Activated B cell treated with CpG ODN at 0.5 μM for 24 hours (primary cell): Measurements from ENCODE around the gene TTC33. TPM values are rescaled to one million over a fixed set of nuclear protein-coding genes. Genes with fewer than 3 reads are reported as not detected.

Source experiments
- ATAC-seq: fragments of 200-7000 bp; cut with Tn5 transposase; one replicate; pipeline ENCODE4 v1.10.0; 2021; ENCODE audit warnings: low read depth, mild to moderate bottlenecking, moderate library complexity
- CTCF ChIA-PET: fragments of 350-600 bp; sonication (Branson Sonifier 250); formaldehyde crosslinking; loops from one replicate; lab custom pipeline; 2021; ENCODE audit warnings: antibody characterized with exemption; lab: Charles Lee
- POLR2A ChIA-PET: fragments of 350-600 bp; sonication (Branson Sonifier 250); formaldehyde crosslinking; loops from one replicate; lab custom pipeline; 2021; ENCODE audit warnings: antibody characterized with exemption; lab: Charles Lee
- DNase-seq: peaks from one replicate; pipeline ENCODE4 v3.0.0; 2022
- H3K27ac Mint-ChIP-seq: one replicate; pipeline ENCODE4 v1.8.0; 2020; ENCODE audit warnings: mixed read lengths
- H3K27me3 Mint-ChIP-seq: one replicate; pipeline ENCODE4 v1.8.0; 2021; ENCODE audit warnings: mixed read lengths
- H3K36me3 Mint-ChIP-seq: one replicate; pipeline ENCODE4 v1.8.0; 2021; ENCODE audit warnings: low read depth, mixed read lengths
- H3K4me1 Mint-ChIP-seq: one replicate; pipeline ENCODE4 v1.8.0; 2021; ENCODE audit warnings: mixed read lengths
- H3K4me3 Mint-ChIP-seq: one replicate; pipeline ENCODE4 v1.8.0; 2020; ENCODE audit warnings: mild to moderate bottlenecking, mixed read lengths
- H3K9me3 Mint-ChIP-seq: one replicate; pipeline ENCODE4 v1.8.0; 2020; ENCODE audit warnings: mixed read lengths
- CTCF ChIP-seq: fragments of 200-600 bp; IDR thresholded peaks from one replicate; pipeline ENCODE4 v1.8.0; 2022; ENCODE audit warnings: antibody characterized with exemption, mild to moderate bottlenecking
- intact Hi-C: fragments of 100-400 bp; cut with micrococcal nuclease; formaldehyde crosslinking; loops from one replicate; pipeline ENCODE4 v1.15.1; 2024
- total RNA-seq: library from RNA; stranded (reverse); gene quantifications from 2 replicates; pipeline ENCODE4 v1.2.3, GENCODE V29; 2022

TTC33 gene
- total RNA-seq, 1 donor from 2014 or later: 9.2 TPM

GRCh38 chr5:40499518-40500273 is 256.1 kb downstream of the TTC33 start:
- no peaks in the 10 kb centered on the region for H3K9me3 Mint-ChIP-seq
- H3K4me1 Mint-ChIP-seq: peaks cover 12% of the 10 kb centered on the region
- ATAC-seq (no peak), DNase-seq (no peak)
- intact Hi-C loops: loop anchor here (5.0 kb wide), 1 partner anchor 277 kb away; no protein-coding TSS in a partner anchor
- CTCF ChIA-PET: no interaction called here
- H3K27ac Mint-ChIP-seq: no peak overlapping the region
- no peaks in the 10 kb centered on the region for H3K36me3 Mint-ChIP-seq
- POLR2A ChIA-PET: interaction anchor here (2.4 kb wide), 1 partner anchor 13 kb away, joined by 11 read pairs; no protein-coding TSS in a partner anchor
- H3K27me3 Mint-ChIP-seq: no peaks in the 10 kb centered on the region
- TF ChIP-seq CTCF: no peak
- no peak overlapping the region for H3K4me3 Mint-ChIP-seq

- Mint-ChIP-seq H3K36me3 (no peaks in the 10 kb centered on the region), H3K27me3 (no peaks in the 10 kb centered on the region), H3K4me3 (no peak overlapping the region), H3K27ac (no peak overlapping the region), H3K9me3 (no peaks in the 10 kb centered on the region), H3K4me1 (peaks cover 14% of the 10 kb centered on the region)
- intact Hi-C loops: no loop called here
- no peak for TF ChIP-seq CTCF
- no peak for DNase-seq
- no peak for ATAC-seq
- CTCF ChIA-PET: interaction anchor here (1.0 kb wide), 1 partner anchor 550 kb away, joined by 3 read pairs; no protein-coding TSS in a partner anchor
- POLR2A ChIA-PET: interaction anchor here (0.9 kb wide), 1 partner anchor 10 kb away, joined by 3 read pairs; no protein-coding TSS in a partner anchor
Observed at GRCh38 chr5:40499007-40499406, 256.8 kb downstream of the TTC33 start.

- CTCF ChIA-PET: interaction anchor here (0.6 to 1.2 kb wide), 2 partner anchors 11 to 477 kb away, joined by 3 read pairs; no protein-coding TSS in a partner anchor
- ATAC-seq (peak; percentile 77), DNase-seq (no peak)
- H3K27me3 Mint-ChIP-seq: no peaks in the 10 kb centered on the region
- H3K36me3 Mint-ChIP-seq: no peaks in the 10 kb centered on the region
- no peak overlapping the region for H3K27ac Mint-ChIP-seq
- intact Hi-C loops: no loop called here
- POLR2A ChIA-PET: interaction anchor here (1.0 to 1.1 kb wide), 2 partner anchors 21 to 182 kb away, joined by 4 to 5 read pairs; partner anchors contain the start of gene PTGER4
- H3K4me3 Mint-ChIP-seq: no peak overlapping the region
- TF ChIP-seq CTCF: no peak
- peaks cover 3% of the 10 kb centered on the region for H3K9me3 Mint-ChIP-seq
- H3K4me1 Mint-ChIP-seq: peaks cover 13% of the 10 kb centered on the region
Observed at GRCh38 chr5:40497573-40497972, 258.2 kb downstream of the TTC33 start.

- ChIA-PET CTCF (no interaction called here), POLR2A (no interaction called here)
- Mint-ChIP-seq H3K27me3 (no peaks in the 10 kb centered on the region), H3K4me3 (no peak overlapping the region), H3K4me1 (peaks cover 31% of the 10 kb centered on the region), H3K36me3 (no peaks in the 10 kb centered on the region), H3K27ac (no peak overlapping the region), H3K9me3 (peaks cover 3% of the 10 kb centered on the region)
- ATAC-seq (no peak), DNase-seq (no peak)
- no peak for TF ChIP-seq CTCF
- intact Hi-C loops: no loop called here
Observed at GRCh38 chr5:40495237-40495635, 260.5 kb downstream of the TTC33 start.

- Mint-ChIP-seq H3K4me3 (no peak overlapping the region), H3K27ac (no peak overlapping the region), H3K36me3 (no peaks in the 10 kb centered on the region), H3K9me3 (peaks cover 3% of the 10 kb centered on the region), H3K27me3 (no peaks in the 10 kb centered on the region), H3K4me1 (peaks cover 34% of the 10 kb centered on the region)
- no peak for TF ChIP-seq CTCF
- DNase-seq (no peak), ATAC-seq (no peak)
- ChIA-PET POLR2A (no interaction called here), CTCF (no interaction called here)
- intact Hi-C loops: no loop called here
Observed at GRCh38 chr5:40494631-40495236, 261.0 kb downstream of the TTC33 start.
